Iris pigment epithelial cell (primary cell): ENCODE results near the gene DLST.

Experiments used
- DNase-seq: peaks from one replicate; pipeline ENCODE4 v3.0.0-alpha.2; 2011; ENCODE audit warnings: low read depth

Gene DLST

DNA sequence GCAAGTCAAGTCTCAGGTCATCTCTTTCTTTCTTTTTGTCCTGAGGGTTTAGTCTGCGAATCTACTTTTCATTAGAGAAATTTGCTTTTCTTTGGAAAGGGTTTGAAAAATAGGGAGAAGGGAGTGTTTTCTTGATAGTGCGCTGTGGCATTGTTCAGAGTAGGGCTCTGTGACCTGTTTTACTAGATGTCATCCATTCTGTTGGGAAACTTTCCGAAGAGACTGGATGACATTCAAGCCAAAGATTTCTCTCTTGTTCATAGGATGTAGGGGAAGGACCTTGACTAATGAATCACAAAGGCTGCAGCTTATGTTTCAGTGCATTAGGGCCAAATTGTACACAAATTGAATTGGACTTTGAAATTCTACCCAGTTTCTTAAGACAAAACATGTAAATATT is 14.7 kb downstream of the DLST start:
- no peak for DNase-seq

DNA sequence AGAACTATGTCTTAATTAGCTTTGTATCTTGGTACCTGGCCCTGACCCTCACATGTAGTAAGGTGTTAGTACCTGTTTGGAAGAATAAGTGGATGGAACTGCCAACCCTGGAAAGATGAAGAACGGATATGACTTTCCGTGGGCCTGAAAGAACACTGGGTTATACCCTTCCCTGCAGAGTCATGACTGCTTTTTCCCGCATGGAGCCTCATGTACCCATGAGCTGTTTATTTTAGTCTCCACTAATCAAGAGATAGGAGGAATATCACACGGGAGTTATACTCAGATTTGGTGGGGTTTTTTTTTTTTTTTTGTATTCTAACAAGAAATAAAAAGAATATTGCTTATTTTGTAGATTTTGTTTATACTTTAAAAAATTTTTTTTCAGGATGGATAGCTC is 15.9 kb downstream of the DLST start:
- DNase-seq, result no peak

GRCh38 chr14:74898083-74898482 is 16.4 kb downstream of the DLST start:
- no peak for DNase-seq

DNA sequence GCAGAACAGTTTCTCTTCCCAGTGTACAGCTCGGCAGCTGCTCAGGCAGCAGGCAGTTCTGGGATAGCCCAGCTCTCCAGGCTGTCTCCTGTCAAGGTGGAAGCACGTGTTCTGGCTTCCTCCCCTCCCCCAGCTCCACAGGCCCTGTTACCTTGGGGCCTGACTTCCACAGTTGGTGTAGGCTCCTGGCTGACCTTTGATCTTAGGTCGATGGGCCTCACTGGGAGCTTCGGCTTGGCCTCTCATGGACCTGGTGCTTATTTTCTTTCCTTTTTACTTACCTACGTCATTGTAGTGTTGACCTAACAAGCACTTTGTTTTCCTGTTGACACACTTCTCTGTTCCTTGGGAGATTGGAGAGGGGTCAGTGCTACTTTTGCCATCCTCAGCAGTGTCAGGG is 17.0 kb downstream of the DLST start:
- DNase-seq, result no peak

- no peak for DNase-seq
These were observed 21.4 kb downstream of the DLST start for GRCh38 chr14:74902941-74903705.

DNA sequence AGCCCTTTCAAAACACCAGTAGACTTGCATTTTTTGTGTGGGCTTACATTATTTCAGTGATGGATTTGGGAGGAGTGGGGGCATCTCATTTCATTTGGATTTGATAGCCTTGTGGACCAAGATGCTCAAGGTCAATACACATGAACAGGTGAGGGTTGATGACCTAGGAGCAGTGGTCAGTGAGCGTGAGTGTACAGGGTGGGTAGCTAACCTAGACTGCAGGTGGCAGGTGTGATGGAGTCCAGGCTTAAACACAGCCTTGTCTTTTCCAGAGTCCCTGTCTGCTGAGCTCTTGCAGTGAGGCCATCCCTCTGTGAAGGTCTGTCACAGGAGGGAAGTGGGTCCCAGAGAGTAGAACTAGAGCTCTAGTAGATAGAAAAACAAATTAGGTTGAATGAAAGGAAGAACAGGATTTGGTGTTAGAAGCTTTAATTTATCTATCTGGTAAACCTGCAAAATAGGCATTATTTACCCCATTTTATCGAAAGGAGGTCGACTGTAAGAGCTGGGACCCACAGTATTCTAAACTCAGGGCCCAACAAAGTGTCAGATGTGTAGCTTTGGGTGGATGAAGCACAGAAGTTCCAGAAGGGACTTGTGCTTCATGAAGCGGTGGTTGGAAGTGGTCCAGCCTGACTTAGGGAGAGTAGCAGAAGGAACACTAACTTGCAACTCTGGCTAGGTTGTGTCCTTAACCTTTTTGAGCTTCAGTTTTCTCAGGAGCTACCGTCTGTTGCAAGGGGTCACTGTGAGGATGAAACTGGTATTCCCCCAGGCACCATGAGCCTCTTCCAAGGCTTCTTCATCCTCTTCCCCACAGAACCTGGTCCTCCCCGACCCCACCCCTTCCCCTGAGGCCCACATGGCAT is 23.2 kb downstream of the DLST start:
- DNase-seq, result no peak

DNA sequence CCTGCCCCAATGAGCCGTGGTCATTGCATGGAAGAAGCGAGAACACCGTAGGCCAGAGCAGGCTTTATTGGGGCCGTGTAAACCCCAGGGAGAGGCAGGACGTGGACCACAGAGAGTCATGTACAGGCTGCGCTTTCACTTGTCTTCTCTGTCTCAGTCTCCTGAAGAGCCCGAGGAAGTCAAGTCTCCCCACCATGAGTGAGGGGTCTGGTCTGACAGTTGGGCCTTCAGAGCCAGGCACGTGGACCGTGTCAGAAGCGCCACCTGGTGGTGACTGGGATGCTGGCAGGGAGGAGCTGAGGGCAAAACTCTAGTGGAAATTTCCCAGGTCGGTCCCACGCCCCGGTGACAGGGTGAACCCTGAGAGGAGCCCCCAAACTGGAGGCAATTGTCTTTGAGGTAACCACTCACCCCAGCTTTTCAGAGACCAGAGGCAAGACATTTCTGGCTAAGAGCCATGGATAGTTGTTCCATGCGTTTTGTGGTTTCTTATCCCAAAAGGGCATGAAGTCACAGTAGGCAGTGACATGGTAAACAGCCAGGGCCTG is 24.0 kb downstream of the DLST start:
- DNase-seq, result peak; percentile 30

DNA sequence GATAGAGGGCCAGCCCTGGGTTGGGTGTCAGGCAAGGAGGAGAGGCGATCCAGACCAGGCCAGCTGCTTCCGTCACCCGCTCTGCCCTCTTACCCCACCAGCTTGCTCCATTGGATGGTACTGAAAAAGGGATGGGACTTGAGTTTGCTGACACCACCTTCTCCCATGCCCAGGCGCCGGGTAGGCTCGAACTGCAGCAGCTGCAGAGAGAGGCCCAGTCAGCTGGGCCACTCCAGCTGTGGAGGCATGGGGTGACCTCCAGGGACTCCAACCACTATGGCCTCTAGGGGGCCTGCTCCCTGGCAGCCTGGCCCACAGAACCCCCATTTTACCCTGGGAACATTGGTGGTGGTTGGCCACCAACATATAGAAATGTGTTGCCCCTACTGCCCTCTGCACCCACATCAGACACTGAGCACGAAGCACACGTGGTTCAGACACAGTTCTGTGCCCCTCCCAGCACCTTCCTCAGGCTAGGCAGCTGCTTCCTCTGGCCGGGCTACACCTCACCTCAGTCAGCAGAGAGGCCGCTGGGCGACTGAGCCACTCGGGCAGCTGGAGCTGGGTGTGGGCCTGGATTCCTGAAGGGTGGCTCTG is 25.3 kb downstream of the DLST start:
- no peak for DNase-seq

GRCh38 chr14:74907744-74908143 is 26.0 kb downstream of the DLST start:
- no peak for DNase-seq

DNA sequence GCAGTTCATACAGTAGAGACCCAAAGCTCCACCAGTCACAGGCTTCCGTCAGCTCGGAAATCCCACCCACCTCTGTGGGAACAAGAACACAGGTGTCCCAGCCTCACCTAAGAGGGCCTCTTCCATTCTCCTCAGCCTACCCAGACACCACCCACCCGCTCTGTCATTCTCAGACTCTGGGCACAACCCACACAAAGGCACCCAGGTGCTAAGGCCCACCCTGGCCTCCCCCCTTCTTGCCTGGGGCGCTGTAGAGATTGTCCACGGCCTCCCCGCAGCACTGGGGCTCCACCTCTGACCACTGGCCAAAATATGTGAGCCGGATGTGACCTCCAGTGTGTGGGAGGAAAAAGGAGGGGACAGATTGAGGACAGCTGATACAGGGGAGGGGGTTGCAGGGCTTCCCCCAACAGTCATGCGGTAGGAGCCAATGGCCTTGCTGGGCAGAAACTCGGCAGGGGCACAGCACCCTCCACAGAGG is 27.2 kb downstream of the DLST start:
- no peak for DNase-seq

DNA sequence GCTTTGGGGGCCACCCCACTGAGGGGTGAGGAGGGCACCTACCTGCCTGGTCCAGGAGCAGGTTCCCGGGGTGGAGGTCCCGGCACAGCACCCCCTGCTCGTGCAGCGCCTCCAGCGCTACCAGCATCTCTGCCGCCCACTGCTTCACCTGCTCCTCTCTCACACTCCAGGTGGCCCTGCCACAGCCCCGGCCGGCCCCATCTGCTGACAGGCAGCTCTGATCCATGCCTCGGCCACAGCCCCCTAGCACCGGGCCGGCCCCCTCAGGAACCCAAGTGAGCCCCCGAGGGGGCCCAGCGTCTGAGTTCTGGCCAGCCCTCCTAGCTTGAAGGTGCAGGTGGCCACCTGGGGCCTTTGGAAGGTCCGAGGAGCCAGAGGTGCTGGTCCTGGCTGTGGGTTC is 27.8 kb downstream of the DLST start:
- DNase-seq, result no peak

DNA sequence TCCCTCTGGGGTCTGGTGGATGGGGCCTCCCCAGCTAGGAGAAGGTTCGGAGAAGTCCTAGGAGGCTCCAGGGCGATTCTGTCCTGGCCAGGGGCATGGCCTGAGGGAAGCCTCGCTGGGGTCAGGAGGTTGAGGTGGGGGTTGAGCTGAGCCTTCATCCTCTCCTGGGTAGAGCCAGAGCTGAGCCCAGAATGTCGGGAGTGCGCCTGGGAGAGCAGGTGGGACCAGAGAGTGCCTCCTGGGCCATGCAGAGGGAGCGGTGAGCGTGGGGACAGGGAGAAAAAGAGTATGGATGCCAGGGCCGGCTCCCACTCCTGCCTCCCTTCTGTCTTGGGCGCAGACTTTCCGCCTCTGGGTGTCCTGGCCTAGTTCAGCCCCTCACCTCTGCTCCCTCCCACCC is 28.2 kb downstream of the DLST start:
- DNase-seq, result no peak

DNA sequence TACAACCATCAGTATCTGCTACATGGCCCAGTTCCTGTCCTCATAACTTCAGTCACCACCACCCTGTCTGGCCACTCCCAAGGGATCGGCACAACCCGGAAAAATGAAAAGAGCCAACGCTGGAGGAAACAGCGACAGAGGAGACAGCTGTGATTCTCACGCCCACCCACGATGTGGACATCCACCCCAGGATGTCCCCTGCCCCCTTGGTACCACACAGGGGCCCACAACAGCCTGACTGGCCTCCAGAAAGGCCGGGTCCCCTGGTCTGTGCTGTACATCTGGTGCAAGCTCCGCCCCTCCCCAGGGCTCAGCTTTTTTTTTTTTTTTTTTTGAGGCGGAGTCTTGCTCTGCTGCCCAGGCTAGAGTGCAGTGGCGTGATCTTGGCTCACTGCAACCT is 28.8 kb downstream of the DLST start:
- DNase-seq, result no peak

- no peak for DNase-seq
These were observed 29.5 kb downstream of the DLST start for GRCh38 chr14:74911221-74911620.

DNA sequence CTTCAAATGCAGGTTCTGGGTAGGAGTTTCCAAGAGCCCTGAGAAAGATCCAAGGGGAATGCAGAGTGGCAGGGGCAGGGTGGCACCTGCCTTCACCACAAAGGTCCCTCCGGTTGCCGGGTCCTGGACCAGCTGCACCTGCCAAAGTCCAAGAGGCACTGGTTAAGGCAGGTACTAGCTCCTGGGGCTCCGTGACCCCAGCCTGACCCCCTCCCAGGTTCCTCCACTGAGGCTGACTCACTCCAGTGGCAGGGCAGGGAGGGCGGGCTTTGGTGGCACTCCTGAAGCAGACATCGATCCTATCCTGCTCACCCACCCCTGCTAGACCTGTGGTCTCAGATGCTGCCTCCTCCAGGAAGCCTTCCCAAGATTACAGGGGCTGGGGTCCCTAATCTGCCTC is 30.0 kb downstream of the DLST start:
- no peak for DNase-seq

DNA sequence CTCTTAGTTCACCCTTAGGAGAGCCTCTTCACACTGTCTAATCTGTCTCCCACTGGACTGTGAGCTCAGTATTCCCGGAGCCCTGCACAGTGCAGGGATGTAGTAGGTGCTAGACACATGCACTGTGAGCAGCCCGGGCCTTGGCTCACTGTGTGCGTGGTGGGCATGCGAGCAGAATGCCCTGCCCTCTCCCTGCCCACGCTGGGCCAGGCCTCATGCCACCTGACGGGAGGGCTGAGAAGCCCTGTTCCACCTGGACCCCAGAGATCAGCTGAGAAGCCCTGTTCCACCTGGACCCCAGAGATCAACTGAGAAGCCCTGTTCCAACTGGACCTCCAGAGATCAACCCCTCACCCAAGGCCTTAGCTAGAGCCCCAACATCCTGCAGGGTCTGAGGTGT is 30.4 kb downstream of the DLST start:
- DNase-seq, result no peak

- no peak for DNase-seq
These were observed 31.1 kb downstream of the DLST start for GRCh38 chr14:74912801-74913200.

DNA sequence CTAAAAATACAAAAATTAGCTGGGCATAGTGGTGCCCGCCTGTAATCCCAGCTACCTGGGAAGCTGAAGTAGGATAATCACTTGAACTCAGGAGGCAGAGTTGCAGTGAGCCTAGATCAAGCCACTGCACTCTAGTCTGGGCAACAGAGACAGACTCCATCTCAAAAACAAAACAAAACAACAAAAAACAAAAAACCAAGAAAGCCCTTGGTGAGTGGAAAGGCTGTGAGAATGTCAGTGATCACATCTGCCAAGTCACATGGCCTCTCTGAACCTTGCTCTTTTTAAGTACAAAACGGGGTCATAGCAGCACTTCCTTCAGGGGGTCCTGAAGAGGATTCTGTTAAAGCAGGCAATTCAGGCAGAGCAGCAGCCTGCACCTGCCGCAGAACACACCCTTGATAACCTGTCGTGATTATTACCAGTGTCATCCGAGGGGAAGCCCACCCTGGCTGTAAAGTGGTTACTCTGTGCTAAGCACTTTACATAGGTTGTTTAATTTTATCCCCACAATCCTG is 31.7 kb downstream of the DLST start:
- DNase-seq, result no peak

- peak; percentile 74 for DNase-seq
These were observed 32.4 kb downstream of the DLST start for GRCh38 chr14:74913986-74914573.

GRCh38 chr14:74915426-74915825 is 33.7 kb downstream of the DLST start:
- no peak for DNase-seq

DNA sequence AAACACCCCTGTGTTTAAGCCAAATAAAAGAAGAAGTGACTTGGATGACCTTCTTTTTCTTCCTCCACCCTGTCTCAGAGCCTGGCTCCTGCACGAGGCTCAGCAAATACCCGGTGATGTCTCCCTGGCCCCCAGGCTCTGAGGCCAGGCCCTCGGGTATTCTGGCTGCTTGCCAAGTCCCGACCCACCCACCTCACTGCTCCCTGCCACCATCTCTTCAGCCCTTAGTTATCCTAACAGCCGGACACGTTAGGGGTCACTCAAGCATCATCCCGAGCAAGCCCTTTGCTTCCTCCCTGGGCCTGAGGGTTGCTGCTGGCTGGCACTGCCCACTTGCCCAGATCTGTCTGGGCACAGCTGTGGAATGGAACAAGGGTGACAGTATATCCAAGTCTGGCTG is 34.1 kb downstream of the DLST start:
- DNase-seq, result no peak

- DNase-seq, result no peak
These were observed 35.4 kb downstream of the DLST start for GRCh38 chr14:74917178-74917543.
